ENCODE measurements around the gene TMEM132A. TPM values are rescaled to one million over a fixed set of nuclear protein-coding genes. Genes with fewer than 3 reads are reported as not detected.
"Not testable (repeated sequence)": the region's sequence is repeated elsewhere in the genome, so short reads cannot be mapped to it uniquely, and the experiment has no call there.

The TMEM132A gene
- total RNA-seq, 1 donor from 2014 or later = 104 TPM

- no peak for DNase-seq
Observed at GRCh38 chr11:60964801-60965200, 40.5 kb downstream of the TMEM132A start.

- DNase-seq = no peak
Observed at GRCh38 chr11:60966890-60967289, 42.6 kb downstream of the TMEM132A start.

GRCh38 chr11:60968223-60968622, 44.0 kb downstream of the TMEM132A start:
- no peak for DNase-seq

GRCh38 chr11:60970369-60970774, 46.1 kb downstream of the TMEM132A start:
- no peak for DNase-seq

- no peak for DNase-seq
Observed at GRCh38 chr11:60970890-60971289, 46.6 kb downstream of the TMEM132A start.

DNA sequence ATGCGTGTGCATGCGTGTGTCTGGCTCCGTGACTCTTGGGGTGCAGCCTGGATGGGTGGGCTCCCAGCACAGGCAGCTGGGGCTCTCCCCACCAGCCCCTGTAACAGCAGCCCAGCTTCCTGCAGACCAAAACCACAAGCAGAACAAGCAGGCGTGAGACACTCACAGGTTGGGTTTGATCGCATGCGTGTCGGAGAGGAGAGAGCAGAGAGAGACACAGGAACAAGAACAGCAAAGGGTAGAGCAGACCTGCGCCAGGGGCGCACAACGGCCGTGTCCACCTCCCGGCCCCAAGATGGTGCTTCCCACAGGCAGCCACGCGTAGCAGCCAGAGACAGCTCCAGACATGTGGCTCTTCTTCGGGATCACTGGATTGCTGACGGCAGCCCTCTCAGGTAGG, 47.3 kb downstream of the TMEM132A start, which contains the start of gene CD6:
TSS of gene CD6 (plus strand) at position 161 of the 400 bp plus-strand sequence. CDS start at position 347, 186 bp downstream.
- DNase-seq = no peak

- DNase-seq = no peak
Observed at GRCh38 chr11:60972182-60973030, 48.1 kb downstream of the TMEM132A start.

GRCh38 chr11:60973699-60974098, 49.4 kb downstream of the TMEM132A start:
- no peak for DNase-seq

DNA sequence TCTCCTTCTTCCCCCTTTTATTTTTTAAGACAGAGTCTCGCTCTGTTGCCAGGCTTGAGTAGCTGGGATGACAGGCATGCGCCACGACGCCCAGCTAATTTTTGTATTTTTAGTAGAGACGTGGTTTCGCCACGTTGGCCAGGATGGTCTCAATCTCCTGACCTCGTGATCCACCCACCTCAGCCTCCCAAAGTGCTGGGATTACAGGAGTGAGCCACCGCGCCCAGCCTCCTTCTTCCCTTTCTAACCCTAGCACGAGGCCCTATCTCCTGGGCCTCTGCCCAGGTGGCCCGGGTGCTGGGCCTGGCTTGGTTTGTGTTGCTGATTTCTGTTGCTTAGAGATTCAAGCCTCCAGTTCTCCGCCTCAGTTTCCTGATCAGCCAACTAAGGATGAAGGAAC, 50.1 kb downstream of the TMEM132A start:
- DNase-seq = not testable (repeated sequence)

- DNase-seq = no peak
Observed at GRCh38 chr11:60974726-60975125, 50.5 kb downstream of the TMEM132A start.

DNA sequence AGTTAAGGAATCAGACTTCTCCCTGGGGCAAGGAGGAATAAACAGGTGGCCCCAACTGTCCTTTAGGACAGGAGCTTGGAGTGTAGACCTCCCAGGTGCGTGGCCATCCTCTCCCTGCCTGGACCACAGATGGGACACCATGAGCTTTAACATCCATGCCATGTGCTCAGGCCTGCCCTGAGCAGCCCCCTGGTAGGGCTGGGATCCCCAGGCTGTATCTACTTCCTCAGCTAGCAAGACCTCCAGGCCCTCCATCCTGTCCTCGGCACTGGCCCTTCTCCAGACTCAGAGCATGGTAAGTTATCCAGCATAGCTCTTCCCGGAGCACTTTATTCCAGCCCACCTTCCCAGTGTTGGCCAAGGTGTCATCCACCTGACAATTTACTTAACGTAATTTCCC, 53.0 kb downstream of the TMEM132A start:
- DNase-seq = no peak

DNA sequence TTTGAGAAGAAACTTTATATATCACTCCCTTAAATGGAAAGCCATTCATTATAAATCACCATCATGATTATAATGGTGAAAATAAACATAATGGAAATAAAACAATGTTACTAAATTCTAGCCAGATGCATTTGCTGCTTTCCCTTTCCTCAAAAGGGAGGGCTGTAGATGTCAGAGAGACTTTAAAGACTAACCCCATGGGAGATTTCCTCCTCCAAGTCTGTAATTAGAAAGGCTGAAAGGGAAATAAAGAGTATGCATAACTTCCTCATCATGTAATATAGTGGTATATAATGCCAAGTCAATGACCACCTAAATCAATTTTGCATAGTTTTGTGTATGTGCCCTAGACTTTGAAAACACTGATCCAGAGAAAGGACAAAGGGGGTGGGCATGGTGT, 53.6 kb downstream of the TMEM132A start:
- DNase-seq = no peak

GRCh38 chr11:60978546-60979380, 54.5 kb downstream of the TMEM132A start:
- no peak for DNase-seq

- DNase-seq = no peak
Observed at GRCh38 chr11:60981515-60981914, 57.3 kb downstream of the TMEM132A start.

DNA sequence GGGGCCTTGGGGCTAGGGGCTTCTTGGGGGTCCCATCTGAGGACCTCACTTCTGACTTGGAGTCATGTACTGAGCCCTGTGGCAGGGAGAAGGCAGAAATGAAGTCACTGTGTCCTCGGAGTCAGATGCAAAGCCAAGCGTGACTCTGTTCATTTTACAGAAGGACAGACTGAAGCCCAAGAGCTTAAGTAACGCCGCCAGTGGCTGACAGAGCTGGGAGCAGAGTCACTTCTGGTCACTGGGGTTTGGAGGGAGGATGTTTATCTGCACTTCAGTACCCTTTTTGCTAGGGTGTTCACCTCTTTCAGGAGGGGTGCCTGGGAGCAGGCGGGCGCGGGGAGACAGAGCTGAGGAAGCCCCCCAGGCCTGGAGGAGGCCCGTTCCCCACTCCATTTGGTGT, 57.9 kb downstream of the TMEM132A start:
- no peak for DNase-seq

GRCh38 chr11:60984149-60984548, 59.9 kb downstream of the TMEM132A start:
- DNase-seq = no peak

DNA sequence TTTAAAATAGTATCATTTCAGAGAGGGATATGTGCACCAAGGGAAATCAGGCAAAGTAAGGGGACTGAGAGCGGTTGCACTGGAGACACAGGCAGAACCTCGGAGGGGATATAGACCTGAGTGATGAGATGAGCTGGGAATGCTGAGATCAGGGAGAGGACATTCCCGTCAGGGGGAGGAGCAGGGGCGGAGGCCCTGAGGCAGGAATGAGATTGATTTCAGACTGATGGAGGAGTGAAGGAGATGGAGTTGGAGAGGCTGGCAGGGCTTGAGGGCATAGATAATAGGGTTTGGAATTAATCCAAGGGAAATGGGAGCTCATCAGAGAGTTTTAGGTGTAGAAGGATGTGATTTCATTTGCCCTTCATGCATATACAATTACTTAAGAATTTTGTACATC, 60.4 kb downstream of the TMEM132A start:
- DNase-seq = no peak

DNA sequence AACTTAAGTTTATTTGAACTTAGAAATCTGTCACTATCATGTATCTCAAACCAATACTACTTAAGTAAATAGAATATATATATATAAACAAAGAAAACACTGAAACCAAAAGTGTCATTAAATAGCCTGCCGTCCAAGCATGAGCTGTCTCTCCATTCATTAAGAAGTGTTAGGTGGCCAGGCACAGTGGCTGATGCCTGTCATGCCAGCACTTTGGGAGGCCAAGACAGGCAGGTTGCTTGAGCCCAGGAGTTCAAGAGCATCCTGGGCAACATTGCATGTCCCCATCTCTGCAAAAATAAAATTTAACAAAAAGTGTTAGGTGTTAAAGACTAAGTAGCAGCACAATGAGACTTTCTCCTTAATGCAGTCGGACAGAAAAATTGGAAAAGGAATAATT, 61.2 kb downstream of the TMEM132A start:
- no peak for DNase-seq

GRCh38 chr11:60985991-60986915, 62.0 kb downstream of the TMEM132A start:
- no peak for DNase-seq

Data from occipital lobe (tissue), 2 donors.